Astrocyte of the hippocampus (primary cell): ENCODE data around the gene FAH.
"Not testable (repeated sequence)": the region's sequence is repeated elsewhere in the genome, so short reads cannot be mapped to it uniquely, and the experiment has no call there.

ENCODE experiments used
- DNase-seq: peaks from one replicate; pipeline ENCODE4 v3.0.0; 2011; ENCODE audit warnings: low read depth, low spot score

FAH gene

DNA sequence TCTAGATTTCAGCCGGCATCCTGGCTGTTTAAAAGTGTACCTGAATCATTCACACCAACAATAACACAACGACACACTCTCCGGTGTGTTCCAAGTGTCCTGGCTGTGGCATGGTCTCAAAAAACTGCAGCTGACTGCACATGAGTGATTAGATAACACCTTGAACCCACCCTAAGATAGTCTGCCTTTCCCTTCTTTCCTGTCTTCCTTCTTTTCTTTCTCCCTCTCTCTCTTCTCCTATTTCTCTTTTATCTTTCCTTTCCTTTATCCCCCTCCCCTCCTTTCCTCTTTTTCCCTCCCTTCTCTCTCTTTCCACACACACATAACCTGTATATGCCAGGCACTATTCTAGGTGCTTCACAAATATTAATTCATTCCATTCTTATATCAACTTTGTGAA lies 1.2 kb upstream of the FAH start:
- no peak for DNase-seq

DNA sequence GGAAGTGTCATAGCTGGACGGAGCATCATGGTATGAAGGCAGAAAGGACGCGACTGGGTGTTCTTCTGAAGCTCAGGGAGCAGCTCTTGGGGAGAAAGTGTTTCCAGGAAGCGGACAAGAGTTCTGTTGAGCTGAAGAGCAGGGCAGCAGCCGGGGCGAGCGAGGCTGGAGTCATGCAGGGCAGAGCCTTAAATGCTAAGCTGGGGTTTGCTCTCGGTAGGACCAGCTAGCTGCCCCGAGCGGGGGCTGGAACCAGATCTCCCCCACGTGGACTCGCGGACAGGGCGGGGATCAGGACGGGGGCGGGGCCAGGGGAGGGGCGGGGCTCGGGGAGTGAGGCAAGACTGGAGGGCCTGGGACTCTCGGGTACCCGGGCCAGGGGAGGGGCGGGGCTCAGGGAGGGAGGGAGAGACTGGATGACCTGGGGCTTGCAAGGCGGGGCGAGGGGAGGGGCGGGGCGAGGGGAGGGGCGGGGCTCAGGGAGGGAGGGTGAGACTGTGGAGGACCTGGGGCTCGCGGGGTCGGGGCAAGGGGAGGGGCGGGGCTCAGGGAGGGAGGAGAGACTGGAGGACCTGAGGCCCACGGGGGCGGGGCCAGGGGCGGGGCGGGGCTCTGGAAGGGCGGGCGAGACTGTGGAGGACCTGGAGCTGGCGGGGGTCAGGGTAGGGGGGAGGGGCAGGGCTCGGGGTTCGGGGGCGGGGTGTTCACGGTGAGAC lies 461 bp upstream of the FAH start:
- DNase-seq: peak; percentile 96

- no peak for DNase-seq
Measured at GRCh38 chr15:80153900-80154299, 1.1 kb downstream of the FAH start.

GRCh38 chr15:80154336-80154735 lies 1.5 kb downstream of the FAH start:
- no peak for DNase-seq

- DNase-seq: no peak
Measured at GRCh38 chr15:80155001-80155377, 2.2 kb downstream of the FAH start.

- DNase-seq: not testable (repeated sequence)
Measured at GRCh38 chr15:80155378-80156175, 2.8 kb downstream of the FAH start.

GRCh38 chr15:80156176-80156720 lies 3.4 kb downstream of the FAH start:
- no peak for DNase-seq

- no peak for DNase-seq
Measured at GRCh38 chr15:80157215-80157614, 4.4 kb downstream of the FAH start.

- DNase-seq: no peak
Measured at GRCh38 chr15:80159301-80159700, 6.5 kb downstream of the FAH start.

DNA sequence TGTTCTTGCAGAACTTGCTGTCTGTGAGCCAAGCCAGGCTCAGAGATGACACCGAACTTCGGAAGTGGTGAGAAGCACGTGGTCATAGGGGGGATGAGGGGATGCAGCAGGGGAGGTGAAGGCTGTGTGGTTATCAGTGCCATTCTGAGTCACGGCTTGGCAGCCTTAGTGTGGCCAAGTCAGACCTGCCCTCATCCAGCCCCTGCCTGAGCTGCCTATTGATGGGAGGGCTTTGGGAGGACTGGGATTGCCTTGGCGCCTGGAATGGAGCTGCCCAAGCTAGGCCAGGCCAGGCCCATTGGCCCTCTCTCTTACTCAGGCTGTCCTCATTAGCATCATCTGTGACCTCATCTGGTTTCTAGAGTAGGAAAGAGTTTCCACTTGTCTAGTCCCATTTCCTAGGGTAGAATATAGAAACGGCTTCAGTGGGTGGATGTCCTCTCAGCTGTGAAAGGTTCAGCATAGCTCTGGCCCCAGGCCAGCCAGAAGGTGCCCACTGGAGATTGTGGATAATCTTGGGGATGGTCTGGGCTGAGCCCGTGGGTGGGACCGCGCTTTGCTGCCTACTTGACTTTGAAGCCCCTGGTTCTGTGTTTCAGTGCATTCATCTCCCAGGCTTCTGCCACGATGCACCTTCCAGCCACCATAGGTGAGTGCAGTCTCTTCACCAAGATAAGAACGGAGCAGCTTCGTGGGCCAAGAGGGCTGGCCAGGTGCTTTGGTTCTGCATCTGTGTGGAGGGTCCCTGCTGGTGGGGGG lies 7.2 kb downstream of the FAH start:
- no peak for DNase-seq

DNA sequence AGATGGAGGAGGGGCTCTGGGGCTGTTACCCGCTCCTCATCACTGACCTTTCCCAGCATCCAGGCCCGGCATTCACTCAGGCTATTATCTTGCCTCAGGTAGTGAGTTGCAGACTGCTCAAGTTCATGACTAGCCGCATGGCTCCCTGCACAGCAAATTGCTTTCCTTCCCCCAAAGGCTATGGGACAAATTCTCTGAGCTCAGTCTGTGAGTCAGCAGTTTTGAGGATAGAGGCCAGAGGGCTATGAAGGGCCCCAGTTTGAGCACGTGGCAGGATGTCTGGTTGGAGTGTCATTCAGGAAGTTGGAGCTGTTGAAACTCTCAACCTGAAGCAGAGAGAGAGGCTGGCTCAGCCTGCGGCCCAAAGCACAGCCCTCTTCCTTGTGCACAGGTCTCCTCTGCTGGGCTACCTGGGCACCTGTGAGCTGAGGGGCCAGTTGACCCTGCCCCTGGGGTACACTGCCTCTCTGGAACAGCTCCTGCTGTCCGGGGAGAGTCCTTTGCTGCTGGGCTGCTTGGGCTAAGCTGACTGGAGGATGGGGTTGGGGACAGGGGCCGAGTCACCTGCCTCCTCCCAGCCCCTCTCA lies 7.9 kb downstream of the FAH start:
- DNase-seq: peak; percentile 74

DNA sequence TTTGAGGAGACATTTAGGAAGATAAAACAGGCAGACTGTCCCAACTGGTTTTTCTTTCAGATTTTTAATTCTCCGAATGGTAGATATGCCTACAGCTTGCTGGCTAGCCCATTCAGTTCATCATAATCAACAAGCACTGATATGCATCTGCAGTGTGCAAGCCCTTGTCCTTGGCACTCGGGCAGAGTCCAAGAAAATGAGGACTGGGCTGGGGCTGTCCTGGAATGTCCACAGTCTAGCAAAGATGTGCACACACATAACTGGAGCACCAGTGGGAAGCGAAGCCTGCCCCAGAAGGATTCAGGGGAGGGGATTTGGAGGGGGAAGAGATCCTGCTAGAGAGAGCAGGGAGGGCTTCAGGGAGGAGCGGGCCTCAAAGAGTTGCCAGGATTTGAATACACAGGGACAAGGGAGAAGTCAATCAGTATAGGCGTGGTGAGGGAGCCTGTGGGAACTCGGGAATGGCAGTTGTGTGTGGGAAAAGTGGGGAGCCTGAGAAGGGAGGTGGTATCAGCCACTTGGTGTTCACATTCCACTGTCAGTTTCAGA lies 8.7 kb downstream of the FAH start:
- DNase-seq: no peak

DNA sequence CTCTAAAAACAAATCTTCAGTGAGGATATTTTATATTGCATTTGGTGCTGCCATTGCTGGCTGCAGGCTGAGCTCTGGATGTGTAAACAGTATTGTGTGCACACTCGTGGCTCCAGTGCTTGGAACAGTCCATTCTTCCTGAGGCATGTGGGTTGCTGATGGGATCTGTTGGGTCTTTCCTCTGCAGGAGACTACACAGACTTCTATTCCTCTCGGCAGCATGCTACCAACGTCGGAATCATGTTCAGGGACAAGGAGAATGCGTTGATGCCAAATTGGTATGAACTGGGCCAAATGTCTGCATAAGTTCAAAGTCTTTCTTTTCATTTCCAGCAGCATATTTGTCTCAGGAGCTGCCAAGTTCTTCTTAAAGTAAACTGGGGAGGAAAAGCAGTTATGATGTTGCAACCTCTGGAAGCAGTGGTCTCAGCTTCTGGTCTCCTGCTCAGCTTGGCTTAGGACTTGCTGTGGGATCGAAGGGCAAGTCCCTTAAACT lies 9.3 kb downstream of the FAH start:
- DNase-seq: no peak

DNA sequence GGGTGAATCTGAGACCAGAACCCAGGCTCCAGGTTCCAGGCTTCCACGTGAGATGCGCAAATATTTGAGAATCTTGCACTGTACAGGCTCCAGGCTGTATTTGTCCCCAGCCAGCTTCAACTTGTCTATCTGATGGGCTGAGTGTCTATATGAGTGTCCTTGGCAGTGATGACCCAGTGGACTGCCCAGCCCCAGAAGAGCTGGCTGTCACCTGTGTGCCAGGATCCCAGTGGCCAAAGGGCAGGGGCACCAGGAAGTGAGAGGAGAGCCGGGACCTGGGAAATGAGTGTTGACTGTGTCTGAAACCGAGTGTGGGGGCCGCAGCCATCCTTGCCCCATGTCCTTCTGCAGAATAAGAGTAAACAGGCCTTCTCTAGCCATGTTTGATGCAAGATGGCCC lies 10.4 kb downstream of the FAH start:
- no peak for DNase-seq

- no peak for DNase-seq
Measured at GRCh38 chr15:80163897-80164296, 11.1 kb downstream of the FAH start.

- DNase-seq: no peak
Measured at GRCh38 chr15:80167936-80168335, 15.1 kb downstream of the FAH start.

DNA sequence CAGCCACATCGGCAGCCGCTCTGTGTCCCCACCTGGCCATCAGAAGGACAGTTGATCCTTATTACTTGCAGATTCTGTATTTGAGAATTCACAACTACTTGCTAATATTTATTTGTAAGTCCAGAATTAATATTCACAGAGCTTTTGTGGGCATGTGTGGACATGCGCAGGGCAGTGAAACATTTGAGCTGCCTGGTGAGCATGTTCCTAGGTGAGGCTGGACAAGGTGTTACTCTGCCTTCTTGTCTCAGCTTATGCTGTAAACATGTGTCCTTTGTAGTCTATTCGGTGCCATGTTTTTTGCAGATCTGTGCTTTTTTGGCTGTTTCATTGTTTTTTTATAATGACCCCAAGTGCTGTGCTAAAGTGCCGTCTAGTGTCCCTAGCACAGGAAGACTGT lies 15.6 kb downstream of the FAH start:
- no peak for DNase-seq

DNA sequence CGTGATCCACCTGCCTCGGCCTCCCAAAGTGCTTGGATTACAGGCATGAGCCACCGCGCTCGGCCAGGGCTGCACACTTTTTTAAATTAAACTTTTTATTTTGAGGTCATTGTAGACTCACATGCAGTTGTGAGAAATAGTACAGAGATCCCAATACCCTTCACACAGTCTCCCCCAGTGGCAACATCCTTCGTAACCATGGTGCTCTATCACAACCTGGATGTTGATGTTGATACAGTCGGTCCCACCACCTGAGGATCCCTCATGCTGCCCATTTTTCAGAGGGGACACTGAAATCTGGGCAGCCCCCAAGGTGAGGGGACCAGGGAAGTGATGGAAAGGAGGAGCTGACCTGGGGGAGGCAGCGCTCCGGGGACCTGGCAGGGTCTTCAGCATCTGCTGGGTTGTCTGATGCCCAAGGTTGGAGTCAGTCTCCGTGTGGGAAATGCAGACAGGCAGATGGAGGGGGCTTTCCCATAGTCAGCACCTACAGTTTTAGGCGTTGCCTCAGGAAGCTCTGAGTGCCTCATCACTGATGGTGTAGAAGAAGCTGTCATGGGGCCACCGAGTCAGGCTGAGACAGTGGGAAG lies 17.1 kb downstream of the FAH start:
- DNase-seq: no peak

DNA sequence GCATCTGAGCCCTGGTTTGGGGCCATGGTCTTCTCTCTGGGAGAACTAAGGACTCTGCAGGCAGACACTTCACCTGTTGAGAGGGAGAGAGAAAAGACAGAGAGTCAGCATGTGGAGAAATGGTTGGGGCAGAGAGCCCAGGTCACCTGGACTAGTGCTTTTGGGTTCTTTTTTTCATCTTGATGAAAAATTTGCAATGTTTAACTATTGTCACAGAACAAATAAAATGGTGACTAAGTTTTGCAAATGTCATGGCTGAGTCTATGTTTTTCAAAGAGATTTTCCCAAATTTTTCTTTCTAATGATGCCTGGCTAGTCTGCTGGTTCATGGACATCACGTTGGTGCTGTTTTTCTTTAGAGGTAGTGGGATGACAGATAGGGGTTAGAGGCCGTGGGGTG lies 17.8 kb downstream of the FAH start:
- no peak for DNase-seq

DNA sequence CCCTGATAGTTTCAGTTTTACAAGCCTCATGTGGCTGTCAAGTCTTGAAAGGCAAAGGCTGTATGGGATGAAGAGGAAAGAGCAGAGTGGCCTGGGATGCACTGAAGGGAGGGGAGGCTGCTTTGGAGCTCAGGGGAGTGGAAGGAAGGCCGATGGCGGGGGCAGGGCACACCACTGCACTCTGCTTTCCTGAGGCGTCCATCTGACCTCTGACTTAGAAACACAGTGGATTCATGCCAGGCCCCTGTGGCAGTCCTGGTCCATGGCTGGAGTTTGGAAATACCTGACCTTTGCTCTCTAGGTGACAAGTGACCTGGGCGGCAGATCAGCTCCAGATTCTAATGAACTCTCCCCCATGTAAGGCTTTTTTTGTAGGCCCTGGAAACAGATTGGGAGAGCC lies 19.0 kb downstream of the FAH start:
- DNase-seq: no peak

DNA sequence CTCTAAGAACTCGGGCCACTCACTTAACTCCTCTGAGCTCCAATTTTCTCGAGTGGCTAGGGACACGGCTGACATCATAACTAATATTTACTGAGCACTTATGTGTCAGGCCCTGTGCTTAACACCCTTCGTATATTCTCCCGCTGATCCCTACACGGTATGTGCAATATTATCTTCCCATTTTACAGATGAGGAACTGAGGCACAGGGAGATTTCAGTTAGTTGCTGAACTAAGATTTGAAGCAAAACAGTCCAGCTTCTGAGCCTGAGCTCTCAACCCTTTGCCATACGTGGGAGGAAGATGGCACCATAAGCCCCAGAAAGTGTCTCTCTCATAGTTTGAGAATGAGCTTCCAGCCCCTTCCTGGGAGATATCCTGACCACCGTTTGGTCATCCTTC lies 19.6 kb downstream of the FAH start:
- DNase-seq: no peak
